HepG2 (cell line): ENCODE data around the gene DCDC2. TPM values are rescaled to one million over a fixed set of nuclear protein-coding genes. Genes with fewer than 3 reads are reported as not detected.

Source experiments
- EHMT2 ChIP-seq: fragments of 200-600 bp; sonication (generic); IDR thresholded peaks from 2 replicates; pipeline ENCODE4 v1.7.0; 2017; ENCODE audit warnings: antibody characterized with exemption, low read depth, low read length, borderline replicate concordance
- FOXA3 ChIP-seq: IDR thresholded peaks from 2 replicates; pipeline ENCODE4 v1.6.1; 2016; ENCODE audit warnings: missing genetic modification reagents, missing compliant biosample characterization
- GTF2F1 ChIP-seq: fragments of 150-350 bp; IDR thresholded peaks from 2 replicates; pipeline ENCODE4 v1.6.1; 2014; ENCODE audit warnings: low read length
- MBD4 ChIP-seq: IDR thresholded peaks from 2 replicates; pipeline ENCODE4 v1.6.1; 2012; ENCODE audit warnings: low read length, inconsistent platforms, borderline replicate concordance
- MIER2 ChIP-seq: IDR thresholded peaks from 2 replicates; pipeline ENCODE4 v1.6.1; 2016; ENCODE audit warnings: missing biosample characterization, missing genetic modification reagents
- NAIF1 ChIP-seq: sonication (generic); formaldehyde crosslinking; IDR thresholded peaks from 2 replicates; pipeline ENCODE4 v1.5.0; 2020; ENCODE audit warnings: mild to moderate bottlenecking, missing genetic modification reagents, borderline replicate concordance
- NFE2L2 ChIP-seq: fragments of 150-350 bp; IDR thresholded peaks from 2 replicates; pipeline ENCODE4 v1.6.1; 2014; ENCODE audit warnings: low read length
- NFKBIZ ChIP-seq: IDR thresholded peaks from 2 replicates; pipeline ENCODE4 v1.6.1; 2018; ENCODE audit warnings: missing genetic modification reagents, missing compliant biosample characterization
- PITX1 ChIP-seq: sonication (generic); formaldehyde crosslinking; IDR thresholded peaks from 2 replicates; pipeline ENCODE4 v1.5.1; 2020; ENCODE audit warnings: mild to moderate bottlenecking, missing genetic modification reagents
- RBM39 ChIP-seq: fragments of 200-400 bp; formaldehyde crosslinking; IDR thresholded peaks from one replicate; pipeline ENCODE4 v1.6.1; 2018; ENCODE audit warnings: antibody characterized with exemption, mild to moderate bottlenecking, low read depth, low read length; ENCODE audit not compliant: poor library complexity, severe bottlenecking
- RFX1 ChIP-seq: fragments of 450-650 bp; IDR thresholded peaks from 2 replicates; pipeline ENCODE4 v1.6.1; 2017
- SOX6 ChIP-seq, 2 experiments: fragments of 450-650 bp in 1 of 2; sonication (generic) in 1 of 2; formaldehyde crosslinking in 1 of 2; IDR thresholded peaks; 2 replicates each; pipeline versions ENCODE4 v1.4.0 to v1.6.1; 2017 to 2020; ENCODE audit warnings: antibody characterized with exemption in 1 of 2, mild to moderate bottlenecking in 1 of 2, missing genetic modification reagents in 1 of 2
- THAP11 ChIP-seq: IDR thresholded peaks from 2 replicates; pipeline ENCODE4 v1.6.1; 2016; ENCODE audit warnings: missing biosample characterization, missing genetic modification reagents
- ZKSCAN8 ChIP-seq: IDR thresholded peaks from 2 replicates; pipeline ENCODE4 v1.6.1; 2016; ENCODE audit warnings: borderline replicate concordance, missing genetic modification reagents, missing compliant biosample characterization
- ZNF670 ChIP-seq: sonication (generic); formaldehyde crosslinking; IDR thresholded peaks from 2 replicates; pipeline ENCODE4 v1.8.0; 2022; ENCODE audit warnings: mild to moderate bottlenecking, missing genetic modification reagents, borderline replicate concordance
- ZNF749 ChIP-seq: sonication (generic); formaldehyde crosslinking; IDR thresholded peaks from 2 replicates; pipeline ENCODE4 v1.8.0; 2022; ENCODE audit warnings: mild to moderate bottlenecking, missing genetic modification reagents, moderate library complexity, borderline replicate concordance
- ZNF816 ChIP-seq: sonication (generic); formaldehyde crosslinking; IDR thresholded peaks from 2 replicates; pipeline ENCODE4 v1.8.0; 2022; ENCODE audit warnings: missing genetic modification reagents, mild to moderate bottlenecking, borderline replicate concordance
- polyA plus RNA-seq, 8 experiments: library from polyadenylated mRNA; depleted of rRNA in 3 of 8; stranded (reverse) in 7 of 8; unstranded in 1 of 8; fragments of >200 nt; fragmentation: Illumina TruSeq in 4 of 8; extraction: Trizol in 4 of 8; gene quantifications; 2 replicates each; pipeline versions ENCODE4 v1.2.1 to v1.2.3, GENCODE V29; 2011 to 2016; ENCODE audit warnings: low read depth in 4 of 8, missing spikeins in 1 of 8, mixed read lengths in 1 of 8; ENCODE audit not compliant: insufficient read depth in 1 of 8
- total RNA-seq, 5 experiments: library from RNA; depleted of rRNA; stranded (reverse); fragments of >200 nt; fragmentation: Illumina TruSeq; extraction: Trizol; gene quantifications; 2 replicates each; pipeline ENCODE4 v1.2.3, GENCODE V29; 2016; ENCODE audit warnings: low read depth in 1 of 5
- TF ChIP-seq, protein P1 (sequence below): sonication (generic); formaldehyde crosslinking; IDR thresholded peaks from 2 replicates; pipeline ENCODE4 v1.4.0; 2020; ENCODE audit warnings: missing genetic modification reagents, borderline replicate concordance
- TF ChIP-seq, protein P2 (sequence below): sonication (generic); formaldehyde crosslinking; IDR thresholded peaks from 2 replicates; pipeline ENCODE4 v1.5.1; 2020; ENCODE audit warnings: missing genetic modification reagents, mild to moderate bottlenecking, borderline replicate concordance
- TF ChIP-seq, protein P3 (sequence below): sonication (generic); formaldehyde crosslinking; IDR thresholded peaks from 2 replicates; pipeline ENCODE4 v1.5.0; 2020; ENCODE audit warnings: missing genetic modification reagents, mild to moderate bottlenecking, borderline replicate concordance
- TF ChIP-seq, protein P4 (sequence below): sonication (generic); formaldehyde crosslinking; IDR thresholded peaks from 2 replicates; pipeline ENCODE4 v1.4.0; 2020; ENCODE audit warnings: missing genetic modification reagents, borderline replicate concordance

Gene DCDC2
- total and polyA plus RNA-seq, 2 of the 13 experiments (the other 11 are each of a cell fraction or from before 2014, with no cell fraction given) = 9.0 to 36.2 TPM

DNA sequence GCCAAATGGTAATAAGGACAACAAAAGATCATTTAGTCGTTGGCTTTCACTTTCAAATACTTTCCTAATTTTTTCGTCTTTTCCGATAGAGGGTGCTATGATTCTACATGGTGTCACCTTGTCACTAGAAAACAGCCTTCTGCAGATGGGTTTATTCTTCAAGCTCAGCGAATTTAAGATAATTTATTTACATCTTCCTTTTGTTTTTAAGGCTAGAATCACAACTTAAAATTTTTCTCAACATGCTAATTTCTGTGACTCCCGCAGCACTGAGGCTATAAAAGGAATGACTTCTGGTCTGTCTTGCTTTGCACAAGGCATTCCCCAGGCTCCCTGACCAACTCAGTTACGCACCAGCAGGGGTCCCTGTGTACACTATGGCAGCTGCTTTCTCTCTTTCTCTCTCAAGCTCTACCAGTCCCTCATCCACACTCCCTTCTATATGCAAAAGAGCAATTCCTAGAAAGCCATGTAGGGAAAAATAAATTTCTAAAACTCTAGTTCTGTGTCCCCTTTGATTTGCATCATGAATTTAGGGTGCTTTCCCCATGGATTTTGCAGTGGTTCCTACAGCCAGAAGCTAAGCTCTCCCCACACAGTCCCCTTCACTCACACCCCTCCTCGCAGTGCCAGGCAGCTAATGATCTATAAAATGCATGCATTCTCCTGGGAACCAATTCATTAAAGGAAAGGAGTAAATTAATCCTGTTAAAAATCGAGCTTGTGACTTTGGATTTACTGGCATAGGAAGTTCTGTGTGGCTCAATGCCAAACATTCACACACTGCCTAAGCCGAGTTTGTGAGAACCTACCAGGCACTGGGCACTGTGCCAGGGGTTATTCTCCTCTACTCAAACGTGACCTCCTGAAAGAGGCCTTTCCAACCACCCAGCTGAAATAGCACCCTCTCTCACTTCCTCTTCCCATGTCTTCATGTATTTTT, 74.5 kb downstream of the DCDC2 start (continued):
- TF ChIP-seq, protein P1, sequence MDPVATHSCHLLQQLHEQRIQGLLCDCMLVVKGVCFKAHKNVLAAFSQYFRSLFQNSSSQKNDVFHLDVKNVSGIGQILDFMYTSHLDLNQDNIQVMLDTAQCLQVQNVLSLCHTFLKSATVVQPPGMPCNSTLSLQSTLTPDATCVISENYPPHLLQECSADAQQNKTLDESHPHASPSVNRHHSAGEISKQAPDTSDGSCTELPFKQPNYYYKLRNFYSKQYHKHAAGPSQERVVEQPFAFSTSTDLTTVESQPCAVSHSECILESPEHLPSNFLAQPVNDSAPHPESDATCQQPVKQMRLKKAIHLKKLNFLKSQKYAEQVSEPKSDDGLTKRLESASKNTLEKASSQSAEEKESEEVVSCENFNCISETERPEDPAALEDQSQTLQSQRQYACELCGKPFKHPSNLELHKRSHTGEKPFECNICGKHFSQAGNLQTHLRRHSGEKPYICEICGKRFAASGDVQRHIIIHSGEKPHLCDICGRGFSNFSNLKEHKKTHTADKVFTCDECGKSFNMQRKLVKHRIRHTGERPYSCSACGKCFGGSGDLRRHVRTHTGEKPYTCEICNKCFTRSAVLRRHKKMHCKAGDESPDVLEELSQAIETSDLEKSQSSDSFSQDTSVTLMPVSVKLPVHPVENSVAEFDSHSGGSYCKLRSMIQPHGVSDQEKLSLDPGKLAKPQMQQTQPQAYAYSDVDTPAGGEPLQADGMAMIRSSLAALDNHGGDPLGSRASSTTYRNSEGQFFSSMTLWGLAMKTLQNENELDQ (CRISPR knock-in tag) = no peak
- TF ChIP-seq, protein P2, sequence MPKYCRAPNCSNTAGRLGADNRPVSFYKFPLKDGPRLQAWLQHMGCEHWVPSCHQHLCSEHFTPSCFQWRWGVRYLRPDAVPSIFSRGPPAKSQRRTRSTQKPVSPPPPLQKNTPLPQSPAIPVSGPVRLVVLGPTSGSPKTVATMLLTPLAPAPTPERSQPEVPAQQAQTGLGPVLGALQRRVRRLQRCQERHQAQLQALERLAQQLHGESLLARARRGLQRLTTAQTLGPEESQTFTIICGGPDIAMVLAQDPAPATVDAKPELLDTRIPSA (CRISPR knock-in tag) = no peak
- TF ChIP-seq, protein P3, sequence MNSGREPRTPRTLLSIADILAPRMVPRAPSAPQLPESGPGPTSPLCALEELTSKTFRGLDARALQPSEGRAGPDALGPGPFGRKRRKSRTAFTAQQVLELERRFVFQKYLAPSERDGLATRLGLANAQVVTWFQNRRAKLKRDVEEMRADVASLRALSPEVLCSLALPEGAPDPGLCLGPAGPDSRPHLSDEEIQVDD (CRISPR knock-in tag) = no peak
- TF ChIP-seq EHMT2 (no peak), MBD4 (no peak), ZNF749 (CRISPR knock-in tag) (no peak), ZKSCAN8 (CRISPR knock-in tag) (no peak), THAP11 (CRISPR knock-in tag) (peak; percentile 32; the same call in 1 of the 2 replicates), NAIF1 (no peak), SOX6 (IDR thresholded peaks at IDR 0.05) (no peak), SOX6 (CRISPR knock-in tag; IDR thresholded peaks at IDR 0.05) (peak; percentile 72), GTF2F1 (no peak), NFKBIZ (CRISPR knock-in tag) (peak; percentile 53; the same call in 1 of the 2 replicates), ZNF816 (CRISPR knock-in tag) (no peak), RBM39 (no peak), PITX1 (CRISPR knock-in tag) (peak; percentile 55), FOXA3 (CRISPR knock-in tag) (peak; percentile 54), NFE2L2 (no peak), ZNF670 (CRISPR knock-in tag) (no peak; the same call in 1 of the 2 replicates), MIER2 (CRISPR knock-in tag) (no peak), RFX1 (no peak)
- TF ChIP-seq, protein P4, sequence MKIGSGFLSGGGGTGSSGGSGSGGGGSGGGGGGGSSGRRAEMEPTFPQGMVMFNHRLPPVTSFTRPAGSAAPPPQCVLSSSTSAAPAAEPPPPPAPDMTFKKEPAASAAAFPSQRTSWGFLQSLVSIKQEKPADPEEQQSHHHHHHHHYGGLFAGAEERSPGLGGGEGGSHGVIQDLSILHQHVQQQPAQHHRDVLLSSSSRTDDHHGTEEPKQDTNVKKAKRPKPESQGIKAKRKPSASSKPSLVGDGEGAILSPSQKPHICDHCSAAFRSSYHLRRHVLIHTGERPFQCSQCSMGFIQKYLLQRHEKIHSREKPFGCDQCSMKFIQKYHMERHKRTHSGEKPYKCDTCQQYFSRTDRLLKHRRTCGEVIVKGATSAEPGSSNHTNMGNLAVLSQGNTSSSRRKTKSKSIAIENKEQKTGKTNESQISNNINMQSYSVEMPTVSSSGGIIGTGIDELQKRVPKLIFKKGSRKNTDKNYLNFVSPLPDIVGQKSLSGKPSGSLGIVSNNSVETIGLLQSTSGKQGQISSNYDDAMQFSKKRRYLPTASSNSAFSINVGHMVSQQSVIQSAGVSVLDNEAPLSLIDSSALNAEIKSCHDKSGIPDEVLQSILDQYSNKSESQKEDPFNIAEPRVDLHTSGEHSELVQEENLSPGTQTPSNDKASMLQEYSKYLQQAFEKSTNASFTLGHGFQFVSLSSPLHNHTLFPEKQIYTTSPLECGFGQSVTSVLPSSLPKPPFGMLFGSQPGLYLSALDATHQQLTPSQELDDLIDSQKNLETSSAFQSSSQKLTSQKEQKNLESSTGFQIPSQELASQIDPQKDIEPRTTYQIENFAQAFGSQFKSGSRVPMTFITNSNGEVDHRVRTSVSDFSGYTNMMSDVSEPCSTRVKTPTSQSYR (CRISPR knock-in tag) = no peak
